Left cardiac atrium (tissue), 4 donors: ENCODE results near the gene SLCO2A1. TPM values are rescaled to one million over a fixed set of nuclear protein-coding genes. Genes with fewer than 3 reads are reported as not detected.

Experiments
- ATAC-seq, 2 donors: fragments of 200-7000 bp; cut with Tn5 transposase; one replicate each; pipeline ENCODE4 v1.9.1; 2020; ENCODE audit warnings: mild to moderate bottlenecking in 2 of 2, moderate library complexity in 2 of 2
- DNase-seq: peaks from one replicate; pipeline ENCODE4 v3.0.0-alpha.2; 2020
- intact Hi-C, 2 donors: fragments of 100-400 bp; cut with DNase I; formaldehyde crosslinking; loops; one replicate each; pipeline versions ENCODE4 v1.14.1 to v1.15.1; 2022 to 2023
- total RNA-seq, 2 donors: library from RNA; stranded (reverse); fragmentation: NEBNext Ultra II Directional; extraction: Animal tissue kit (Norgen Biotek cat#: 25700); gene quantifications; one replicate each; pipeline ENCODE4 v1.2.1, GENCODE V29; 2021
- donor health status: DM: no; HTN: yes; CAD: no.
- donor health status: DM: no; HTN: yes; CAD: no; lungs with severe emphysema.
- donor health status: DM: yes; HTN: yes; CAD: no.
- donor health status: Dilated cardiomyopathy.

The SLCO2A1 gene
- total RNA-seq, 2 donors from 2014 or later = 15.4 to 67.6 TPM

DNA sequence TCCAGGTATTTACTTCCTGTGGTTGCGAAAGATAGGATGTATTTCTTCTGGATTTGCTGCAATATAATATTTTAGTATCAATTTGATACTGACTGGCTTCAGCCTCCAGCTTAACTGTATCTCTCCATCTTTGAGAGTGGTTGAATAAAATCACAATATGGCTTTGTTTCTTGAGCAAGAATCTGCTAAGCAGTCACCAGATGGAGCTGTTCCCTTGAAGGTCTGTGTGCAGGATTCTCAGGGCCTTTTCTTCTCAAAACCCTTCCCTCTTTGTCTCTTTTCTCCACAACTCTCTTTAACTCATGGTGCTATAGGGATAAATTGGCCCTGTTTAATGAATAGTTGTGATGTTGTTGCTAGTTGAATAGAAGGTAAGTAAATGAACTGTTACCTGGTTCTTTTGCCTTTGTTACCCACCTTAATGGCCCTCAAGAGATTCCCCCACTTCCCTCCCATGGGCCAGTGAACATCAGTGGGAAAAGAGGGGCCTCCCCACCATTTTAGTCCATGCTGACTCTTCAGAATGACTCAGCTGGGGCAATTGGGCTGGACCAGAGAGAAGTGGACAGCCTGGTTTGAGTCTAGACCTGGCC lies 99.3 kb downstream of the SLCO2A1 start:
- intact Hi-C loops = loop anchor here (5.0 to 10.0 kb wide), 3 partner anchors 114 to 374 kb away; no protein-coding TSS in a partner anchor
- no peak for DNase-seq
- ATAC-seq = no peak

DNA sequence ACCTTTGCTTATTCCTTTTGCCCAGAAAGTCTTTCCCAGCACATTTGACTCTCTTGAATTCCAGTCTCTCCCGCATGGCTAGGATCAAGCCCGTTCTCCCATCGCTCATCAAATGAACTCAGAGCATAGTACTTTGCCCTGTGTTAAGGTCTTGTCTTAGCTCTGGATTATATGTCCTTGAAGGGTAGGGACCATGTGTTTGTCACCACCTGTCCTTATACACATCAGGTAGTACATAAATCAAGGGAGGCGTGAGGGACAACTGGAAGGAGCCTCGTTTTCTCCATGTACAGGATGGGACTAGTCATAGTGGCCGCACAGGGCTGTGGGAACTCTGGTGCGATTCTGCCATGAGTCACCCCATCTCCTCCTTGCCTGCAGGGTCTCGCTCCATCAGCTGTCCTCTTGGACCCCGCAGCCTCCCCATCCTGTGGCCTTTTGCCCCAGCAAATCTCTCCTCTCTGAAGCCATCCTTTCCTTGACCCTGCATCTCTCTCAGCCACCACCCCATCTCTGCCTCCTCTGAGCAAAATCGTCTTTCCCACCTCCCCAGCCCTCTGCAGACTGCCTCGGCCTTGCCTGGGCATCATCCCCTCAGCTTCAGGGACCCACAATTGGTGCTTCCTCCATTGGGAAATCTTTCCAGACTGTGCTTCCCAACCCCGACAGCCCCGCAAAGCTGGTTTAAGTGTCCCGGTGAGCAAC lies 100.7 kb downstream of the SLCO2A1 start:
- DNase-seq = no peak
- intact Hi-C loops = loop anchor here (5.0 to 10.0 kb wide), 2 partner anchors 112 to 264 kb away; partner anchors contain the start of gene TOPBP1 (in 1 of the 2)

DNA sequence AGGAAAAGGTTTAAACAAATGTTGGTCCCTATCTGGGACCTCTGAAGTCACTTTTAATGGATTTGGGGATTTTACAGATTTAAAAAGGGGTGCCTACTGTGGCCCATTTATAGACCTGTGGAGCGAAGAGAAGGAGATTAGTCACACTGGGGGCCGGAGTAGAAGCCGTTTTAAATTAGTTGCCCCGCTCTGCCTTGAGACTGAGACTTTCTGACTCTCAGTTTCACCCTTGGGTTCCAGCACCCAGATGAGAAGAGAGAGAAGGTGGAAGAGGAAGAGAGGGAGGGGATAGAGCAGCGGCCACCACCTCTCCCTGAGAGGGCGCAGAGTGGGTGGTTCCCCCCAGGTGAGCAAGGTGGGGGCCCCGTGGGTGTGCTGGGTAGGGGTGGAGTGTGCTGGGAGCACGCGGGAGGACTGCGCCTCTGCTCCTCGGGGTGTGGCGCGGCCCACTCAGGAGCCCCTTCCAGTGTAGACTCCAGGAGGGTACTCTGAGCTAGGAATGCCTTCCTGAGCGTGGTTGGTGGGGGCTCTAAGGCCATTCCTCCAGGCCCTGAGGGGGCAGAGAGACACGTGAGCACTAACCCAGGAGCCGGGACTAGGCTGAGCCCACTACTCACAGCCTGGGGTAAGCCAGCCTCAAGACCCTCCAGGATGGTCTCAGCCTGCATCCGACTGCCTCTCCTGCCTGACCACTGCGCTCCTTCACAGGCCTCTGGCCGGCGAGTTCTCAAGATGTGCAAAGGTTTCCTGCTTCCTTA lies 101.4 kb downstream of the SLCO2A1 start:
- intact Hi-C loops = loop anchor here (5.0 to 10.0 kb wide), 2 partner anchors 111 to 264 kb away; partner anchors contain the start of gene TOPBP1 (in 1 of the 2)
- no peak for DNase-seq

More for the DNA sequence above, 100.7 kb downstream of the SLCO2A1 start:
- ATAC-seq = no peak

DNA sequence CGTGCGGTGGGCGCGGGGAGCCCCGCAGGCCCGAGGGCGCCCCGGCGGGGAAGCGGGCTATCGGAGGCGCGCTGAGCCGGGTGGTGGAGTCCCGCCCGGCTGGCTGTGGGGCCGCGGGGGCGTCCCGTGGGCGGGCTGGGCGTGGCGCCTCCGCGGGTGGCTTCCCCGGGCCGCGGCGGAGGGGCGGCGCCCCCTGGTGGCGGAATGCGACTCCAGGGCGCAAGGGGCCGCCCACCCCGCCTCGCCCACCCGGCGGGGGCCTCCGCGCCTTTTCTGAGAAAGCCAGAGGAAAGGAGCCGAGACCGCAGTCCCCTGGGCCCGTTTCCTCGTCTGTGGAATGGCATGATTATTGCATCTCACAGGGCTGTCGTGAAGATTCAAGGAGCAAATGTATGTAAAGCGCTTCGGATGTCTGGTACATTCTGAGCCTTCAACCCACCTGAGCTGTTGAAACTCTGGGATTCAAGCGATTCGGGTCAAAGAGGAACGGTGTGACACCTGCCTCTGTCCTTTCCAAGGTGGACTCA lies 102.1 kb downstream of the SLCO2A1 start:
- intact Hi-C loops = loop anchor here (2.0 to 10.0 kb wide), 3 partner anchors 109 to 263 kb away; partner anchors contain the start of gene TOPBP1 (in 1 of the 2)
- DNase-seq (peak; percentile 78), ATAC-seq (peak; percentile 88 to 94)

More for the DNA sequence above, 101.4 kb downstream of the SLCO2A1 start:
- ATAC-seq = peak in 1 of 2 donors; percentile 10

DNA sequence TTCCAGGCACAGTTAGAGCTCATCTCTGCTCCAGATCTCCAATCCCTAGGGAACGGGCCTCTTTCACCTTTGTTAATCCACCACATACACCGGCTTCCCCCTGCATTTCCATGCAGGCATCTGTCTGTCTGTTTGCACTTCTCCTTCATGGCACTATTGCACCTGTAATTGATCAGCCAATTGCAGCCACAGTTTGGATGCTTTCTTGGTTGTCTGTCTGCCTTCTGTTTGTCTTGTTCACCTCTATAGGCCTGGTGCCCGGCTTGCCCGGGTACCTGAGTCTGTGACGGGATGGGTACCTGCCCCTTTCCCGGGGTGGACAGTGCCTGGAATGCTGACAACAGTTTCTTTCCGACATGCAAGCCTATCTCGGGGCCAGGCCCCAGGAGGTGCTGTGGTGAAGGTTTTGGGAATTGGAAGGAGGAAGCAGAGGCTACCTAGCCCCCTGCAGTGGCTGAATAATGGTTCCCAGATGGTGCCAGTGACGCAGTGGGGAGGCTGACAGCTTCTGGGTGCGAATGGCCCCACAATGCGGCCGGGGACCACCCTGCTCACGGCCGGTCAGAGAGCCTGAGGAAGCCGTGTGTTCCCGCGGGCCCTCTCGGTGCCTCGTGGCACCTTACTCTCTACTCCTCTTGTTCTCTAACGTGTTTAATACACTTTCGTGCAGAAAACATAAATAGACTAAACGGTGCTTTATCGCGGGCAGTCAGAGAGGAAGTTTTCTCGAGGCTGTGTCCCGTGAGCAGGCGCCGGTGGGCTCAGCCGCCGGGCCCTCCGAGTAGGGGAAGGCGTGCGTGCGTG lies 102.8 kb downstream of the SLCO2A1 start:
- intact Hi-C loops = loop anchor here (2.0 to 10.0 kb wide), 3 partner anchors 108 to 262 kb away; partner anchors contain the start of gene TOPBP1 (in 1 of the 2)
- no peak for DNase-seq
- peak; percentile 23 to 38 for ATAC-seq

DNA sequence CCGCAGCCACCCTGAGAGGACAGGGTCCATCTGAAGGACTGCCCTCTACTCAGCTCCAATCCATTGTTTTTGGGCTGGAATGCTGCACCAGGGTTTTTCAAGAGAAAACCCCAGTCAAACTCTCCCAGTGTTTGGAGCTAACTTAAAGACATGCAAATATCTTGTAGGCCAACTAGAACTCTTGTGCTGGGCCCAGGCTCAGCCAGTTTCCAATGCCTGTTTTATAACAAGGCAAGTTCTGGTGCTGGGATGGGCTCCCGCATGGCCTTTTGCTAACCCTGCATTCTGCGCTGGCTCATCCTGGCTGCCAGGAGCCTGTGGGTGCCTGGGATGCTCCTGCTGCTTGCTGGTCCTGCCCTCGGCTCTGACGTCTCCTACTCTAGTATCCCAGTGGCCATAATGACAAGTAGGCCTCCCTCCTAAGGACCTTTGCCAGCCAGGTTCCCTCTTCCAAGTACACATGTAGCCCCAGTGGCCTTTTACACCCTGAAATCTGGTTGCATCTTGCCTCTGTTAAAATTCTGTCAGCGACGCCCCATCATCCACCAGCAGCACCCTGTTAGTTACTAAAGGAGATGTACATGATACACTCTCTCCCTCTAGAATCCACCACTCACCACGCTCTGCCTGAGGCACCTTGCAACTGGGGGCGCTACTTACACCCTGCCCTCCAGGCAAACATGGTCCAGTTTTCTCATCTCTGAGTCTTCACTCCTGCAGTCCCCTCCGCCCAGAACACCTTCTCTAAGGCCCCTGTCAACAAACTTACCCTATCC lies 103.6 kb downstream of the SLCO2A1 start:
- intact Hi-C loops = loop anchor here (2.0 to 10.0 kb wide), 3 partner anchors 107 to 261 kb away; partner anchors contain the start of gene TOPBP1 (in 1 of the 2)
- DNase-seq (no peak), ATAC-seq (no peak)

DNA sequence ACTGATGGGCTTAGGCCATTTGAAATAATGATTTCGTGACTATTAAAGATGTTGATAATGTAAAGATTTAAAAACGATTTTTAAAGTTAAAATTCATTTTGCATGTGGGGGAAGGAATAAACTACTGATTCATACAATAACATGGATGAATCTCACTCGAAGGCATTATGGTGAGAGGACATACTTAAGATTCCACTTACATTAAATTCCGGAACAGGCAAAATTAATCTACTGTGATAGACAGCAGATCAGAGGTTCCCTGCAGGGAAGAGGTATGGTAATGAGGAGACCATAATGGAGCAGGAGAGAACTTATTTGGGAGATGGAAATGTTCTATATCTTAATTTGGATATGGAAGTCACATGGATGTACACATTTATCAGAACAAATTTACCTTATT lies 105.7 kb downstream of the SLCO2A1 start:
- DNase-seq (no peak), ATAC-seq (no peak)
- intact Hi-C loops = loop anchor here in 1 of 2 donors (10.0 kb wide), 1 partner anchor 259 kb away; the partner anchor contains the start of gene TOPBP1

DNA sequence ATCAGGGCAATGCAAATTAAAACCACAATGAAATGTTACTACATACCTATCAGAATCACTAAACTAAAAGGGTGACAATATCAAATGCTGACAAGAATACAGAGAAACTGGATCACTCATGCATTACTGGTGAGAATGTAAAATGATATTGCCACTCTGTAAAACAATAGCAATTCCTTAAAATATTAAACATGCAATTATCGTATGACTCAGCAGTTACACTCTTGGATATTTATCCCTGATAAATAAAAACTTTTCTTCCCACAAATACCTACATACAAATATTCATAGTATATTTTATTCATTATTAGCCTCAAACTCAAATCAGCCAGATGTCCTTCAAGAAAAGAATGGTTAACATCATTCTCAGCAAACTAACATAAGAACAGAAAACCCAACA lies 108.1 kb downstream of the SLCO2A1 start:
- intact Hi-C loops = loop anchor here in 1 of 2 donors (10.0 kb wide), 1 partner anchor 257 kb away; the partner anchor contains the start of gene TOPBP1
- ATAC-seq (no peak), DNase-seq (no peak)

DNA sequence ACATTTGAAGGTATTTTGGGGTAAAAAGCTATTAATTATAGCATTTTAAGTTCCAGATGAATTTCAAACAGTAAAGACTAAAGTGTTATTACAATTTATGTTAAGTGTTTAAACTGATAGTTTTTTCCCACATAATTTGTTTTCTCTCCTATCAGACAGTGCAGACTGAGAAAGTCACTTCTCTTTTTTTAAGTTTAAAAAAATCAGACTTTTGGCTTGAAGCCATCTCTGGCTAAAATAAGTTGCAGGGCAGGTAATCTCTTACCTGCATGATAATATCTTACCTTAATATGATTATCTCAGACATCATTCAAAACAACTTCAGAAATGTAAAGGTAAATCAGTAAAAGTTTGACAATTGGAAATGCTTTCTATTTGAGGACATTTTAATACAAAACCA lies 112.6 kb downstream of the SLCO2A1 start:
- ATAC-seq = no peak
- no peak for DNase-seq
- intact Hi-C loops = no loop called here

DNA sequence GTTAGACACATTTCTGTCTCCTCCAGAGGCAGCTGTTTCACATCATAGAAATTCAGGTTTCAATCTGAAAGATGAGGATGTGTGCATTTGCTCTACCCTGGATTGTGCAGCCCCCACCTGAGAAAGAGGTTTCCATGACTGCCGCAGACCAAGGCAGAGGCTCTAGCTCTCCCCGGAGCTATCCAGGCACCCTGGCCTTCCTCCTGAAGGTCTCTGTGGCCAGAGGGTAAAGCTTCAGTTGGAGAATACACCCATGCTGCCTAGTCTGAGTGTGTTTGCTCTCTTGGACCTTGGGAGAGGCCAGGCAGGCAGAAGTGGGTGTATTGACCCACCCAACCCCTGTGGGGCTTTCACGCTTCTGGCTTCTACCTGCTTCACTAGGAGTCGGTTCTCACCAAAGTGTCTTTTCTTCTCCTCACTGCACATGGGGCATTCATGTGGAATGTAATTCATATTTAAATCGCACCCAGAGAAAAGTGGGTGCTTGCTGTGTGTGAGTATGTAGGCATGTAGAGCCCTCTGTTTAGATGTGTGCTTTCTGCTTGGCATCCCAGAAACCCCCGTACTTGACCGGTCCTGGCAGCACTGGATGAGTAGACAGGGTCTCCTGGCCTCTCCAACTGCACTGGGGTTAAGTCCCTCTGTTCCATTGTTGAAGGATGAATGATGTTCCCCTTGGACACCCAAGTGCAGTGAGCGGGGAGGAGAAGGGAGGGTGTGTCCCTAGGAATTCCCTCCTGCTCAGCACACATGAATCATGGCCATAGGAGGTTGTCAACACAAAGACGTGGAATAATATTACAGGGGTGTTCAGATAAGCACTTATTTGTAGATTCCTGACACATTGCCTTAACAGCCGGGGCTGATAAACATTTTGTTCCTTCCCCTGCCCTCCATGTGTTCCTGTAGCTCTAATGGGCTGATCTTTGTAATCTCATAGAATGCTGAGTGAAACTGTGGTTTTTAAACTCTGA lies 113.8 kb downstream of the SLCO2A1 start:
- peak; percentile 74 to 94 for ATAC-seq
- DNase-seq = no peak
- intact Hi-C loops = no loop called here

DNA sequence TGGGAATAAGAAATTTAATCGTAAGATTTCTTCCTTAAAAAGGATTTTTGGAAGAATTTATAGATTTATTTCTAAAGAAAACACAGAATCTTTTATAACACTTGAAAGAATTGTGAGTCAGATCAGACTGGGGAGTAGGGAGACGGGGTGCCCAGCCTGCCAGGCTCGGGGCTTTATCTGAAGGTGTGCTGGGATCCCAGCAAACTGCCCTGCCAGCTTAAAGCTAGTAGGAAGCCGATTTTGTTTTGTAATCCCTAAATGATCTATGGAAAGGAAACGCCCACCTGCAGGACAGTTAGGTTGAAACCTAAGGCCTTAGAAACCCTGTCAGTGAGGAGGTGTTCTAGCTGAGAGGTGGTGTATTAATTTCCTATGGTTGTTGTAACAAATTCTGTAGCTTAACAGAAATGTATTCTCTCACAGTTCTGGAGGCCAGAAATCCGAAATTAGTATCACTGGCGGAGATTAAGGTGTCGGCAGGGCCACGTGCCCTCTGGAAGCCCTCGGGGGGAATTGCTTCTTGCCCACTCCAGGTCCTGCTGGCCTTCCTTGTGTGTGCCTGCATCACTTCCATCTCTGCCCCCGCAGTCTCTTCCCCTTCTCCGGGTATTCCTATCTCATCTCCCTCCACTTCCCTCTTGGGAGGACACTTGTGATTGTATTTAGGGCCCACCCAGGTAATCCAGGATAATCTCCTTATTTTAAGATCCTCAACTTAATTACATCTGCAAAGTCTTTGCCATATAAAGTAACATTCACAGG lies 114.7 kb downstream of the SLCO2A1 start:
- intact Hi-C loops = no loop called here
- ATAC-seq (no peak), DNase-seq (no peak)

DNA sequence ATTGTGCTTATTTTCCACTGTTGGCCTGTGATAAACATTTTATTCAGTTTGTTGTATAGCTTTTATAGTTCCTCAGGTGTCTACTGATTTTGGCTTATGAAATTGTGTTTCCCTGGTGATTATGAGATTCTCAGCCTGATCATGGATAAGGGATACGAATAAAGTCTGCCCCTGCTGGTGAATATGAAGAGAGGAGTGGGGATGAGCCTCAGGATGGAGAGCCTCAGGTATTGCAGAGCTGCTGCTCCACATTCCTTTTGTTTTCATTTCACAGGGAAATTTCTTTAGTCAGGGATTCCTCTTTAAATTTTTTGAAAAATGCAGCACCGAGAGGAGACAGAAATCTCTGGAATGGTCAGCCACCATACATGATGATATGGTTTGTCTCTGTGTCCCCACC lies 119.3 kb downstream of the SLCO2A1 start:
- ATAC-seq (no peak), DNase-seq (no peak)
- intact Hi-C loops = no loop called here

DNA sequence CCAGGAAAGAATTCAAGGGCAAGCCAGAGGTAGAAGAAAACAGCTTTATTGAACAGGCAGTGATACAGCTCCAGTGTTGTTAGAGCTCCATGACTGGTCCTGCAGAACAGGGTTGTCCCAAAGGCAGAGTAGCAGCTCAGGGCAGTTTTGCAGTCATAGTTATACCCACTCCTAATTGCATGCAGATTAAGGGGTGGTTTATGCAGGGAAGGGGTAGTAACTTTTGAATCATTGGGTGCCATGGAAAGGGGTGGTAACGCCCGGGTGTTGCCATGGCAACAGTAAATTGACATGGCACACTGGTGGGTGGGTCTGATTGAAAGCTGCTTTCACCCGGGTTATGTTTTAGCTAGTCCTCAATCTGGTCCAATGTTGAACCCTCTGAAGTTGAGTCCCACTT lies 124.3 kb downstream of the SLCO2A1 start:
- DNase-seq (no peak), ATAC-seq (no peak)
- intact Hi-C loops = no loop called here

DNA sequence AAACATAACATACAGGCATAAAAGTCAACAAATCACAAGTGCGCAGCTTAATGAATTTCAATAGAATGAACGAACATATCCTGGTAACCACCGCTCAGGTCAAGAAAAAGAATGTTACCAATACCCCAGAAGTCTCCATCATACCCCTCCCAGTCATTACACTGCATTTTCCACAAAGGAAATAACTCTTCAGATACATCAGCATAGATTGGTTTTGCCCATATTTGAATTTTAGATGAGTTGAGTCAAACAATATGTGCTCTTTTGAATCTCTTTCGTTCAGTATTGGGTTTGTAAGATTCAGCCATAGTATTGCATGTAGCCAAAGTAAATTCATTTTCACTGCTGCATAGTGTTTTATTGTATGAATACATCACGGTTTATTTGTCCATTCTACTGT lies 127.9 kb downstream of the SLCO2A1 start:
- ATAC-seq = no peak
- DNase-seq = no peak
- intact Hi-C loops = loop anchor here in 1 of 2 donors (5.0 kb wide), 1 partner anchor 80 kb away; no protein-coding TSS in a partner anchor

DNA sequence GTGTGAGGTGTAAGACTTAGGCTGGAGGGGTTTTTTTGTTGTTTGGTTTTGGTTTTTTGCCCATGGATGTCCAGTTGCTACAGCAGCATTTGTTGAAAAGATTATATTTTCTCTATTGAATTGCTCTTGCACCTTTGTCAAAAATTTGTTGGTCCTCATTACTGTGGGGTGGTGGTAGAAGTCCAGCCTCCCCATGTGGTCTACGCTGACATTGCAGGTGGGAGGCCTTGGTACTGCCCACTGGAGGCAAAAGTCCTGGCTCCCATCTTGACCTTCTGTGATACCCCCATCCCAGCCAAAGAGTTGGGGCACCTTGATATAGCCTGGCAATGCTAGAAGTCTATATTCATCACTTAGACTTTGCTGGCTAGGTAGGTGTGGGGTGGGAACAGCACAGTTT lies 128.6 kb downstream of the SLCO2A1 start:
- intact Hi-C loops = loop anchor here in 1 of 2 donors (5.0 kb wide), 1 partner anchor 79 kb away; no protein-coding TSS in a partner anchor

More for the DNA sequence above, 128.6 kb downstream of the SLCO2A1 start:
- DNase-seq (no peak), ATAC-seq (peak in 1 of 2 donors; percentile 38)
